Measurements from ENCODE around the gene OR4C15.

Gene OR4C15

GRCh38 chr11:55554169-55554568 is at the start of gene OR4C15:
OR4C15 (plus strand) TSS chr11:55554469; CDS start chr11:55554469, 0 bp downstream.
- no peak for DNase-seq (ENCODE audit: low read depth in 2 of 2)

DNA sequence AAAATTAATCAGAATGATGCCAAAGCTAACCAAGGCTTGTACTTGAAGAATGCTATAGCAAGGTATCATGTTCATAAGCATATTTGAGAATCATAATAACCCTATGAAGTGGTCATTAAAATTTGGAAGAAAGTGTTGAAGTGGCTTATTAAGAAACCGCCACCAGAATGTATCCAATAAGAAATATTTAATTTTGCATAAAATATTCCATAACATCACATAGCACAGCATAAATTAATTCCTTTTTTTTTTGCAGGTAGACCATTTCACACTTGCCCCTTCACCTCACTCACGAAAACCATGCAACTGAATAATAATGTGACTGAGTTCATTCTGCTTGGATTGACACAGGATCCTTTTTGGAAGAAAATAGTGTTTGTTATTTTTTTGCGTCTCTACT is 17.6 kb downstream of the OR4C15 start, which contains the start of gene OR4C16:
OR4C16 (plus strand) TSS at position 301 of the 400 bp plus-strand sequence; CDS start at position 301, 0 bp downstream.
- no peak for DNase-seq (ENCODE audit: low read depth in 2 of 2)

GRCh38 chr11:55572548-55572947 is 18.3 kb downstream of the OR4C15 start:
- DNase-seq (ENCODE audit: low read depth in 2 of 2) = no peak

All from stimulated activated CD4-positive, alpha-beta T cell treated with anti-CD3 and anti-CD28 coated beads, Interleukin-1b, Interleukin-23, amount 100 ng/mL, for 1 hour (primary cell).